C4-2B (cell line): ENCODE data around the gene TEX44.

ENCODE experiments used
- ZFX ChIP-seq: fragments of 450-650 bp; IDR thresholded peaks from 2 replicates; pipeline ENCODE4 v1.6.1; 2017
- TF ChIP-seq, protein P1 (sequence below): fragments of 450-650 bp; conservative IDR thresholded peaks from 2 replicates; pipeline ENCODE4 v1.5.1; 2017; ENCODE audit warnings: mild to moderate bottlenecking

DNA sequence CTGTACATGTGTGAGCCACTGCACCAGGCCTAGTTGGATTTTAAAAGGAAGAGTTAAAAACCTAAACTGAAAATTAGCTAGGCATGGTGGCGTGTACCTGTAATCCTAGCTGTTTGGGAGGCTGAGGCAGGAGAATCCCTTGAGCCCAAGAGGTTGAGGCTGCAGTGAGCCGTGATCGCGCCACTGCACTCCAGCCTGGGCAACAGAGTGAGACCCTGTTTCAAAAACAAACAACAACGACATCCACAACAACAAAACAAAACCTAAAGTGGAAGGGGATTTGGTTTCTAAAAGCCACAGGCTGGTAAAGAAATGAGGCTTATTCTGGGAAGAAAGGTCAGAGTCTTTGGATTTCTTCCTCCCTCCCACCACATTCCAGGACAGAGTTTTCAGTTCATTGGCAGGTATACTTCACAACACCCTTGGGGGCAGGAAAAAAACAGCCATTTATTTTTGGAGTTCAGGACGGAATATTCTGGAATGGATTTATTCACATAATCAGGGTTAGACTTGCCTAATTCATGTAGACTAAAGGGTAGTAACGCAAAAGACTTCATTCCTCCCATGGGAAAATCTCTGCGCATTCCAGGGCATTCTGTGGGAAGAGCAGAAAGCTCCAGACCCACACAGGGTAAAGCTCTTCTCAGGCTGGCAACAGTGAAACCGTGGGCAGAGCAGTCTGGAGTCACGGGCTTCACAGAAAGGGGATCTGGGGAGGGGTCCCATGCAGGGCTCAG is 34.9 kb downstream of the TEX44 start:
- TF ChIP-seq, protein P1, sequence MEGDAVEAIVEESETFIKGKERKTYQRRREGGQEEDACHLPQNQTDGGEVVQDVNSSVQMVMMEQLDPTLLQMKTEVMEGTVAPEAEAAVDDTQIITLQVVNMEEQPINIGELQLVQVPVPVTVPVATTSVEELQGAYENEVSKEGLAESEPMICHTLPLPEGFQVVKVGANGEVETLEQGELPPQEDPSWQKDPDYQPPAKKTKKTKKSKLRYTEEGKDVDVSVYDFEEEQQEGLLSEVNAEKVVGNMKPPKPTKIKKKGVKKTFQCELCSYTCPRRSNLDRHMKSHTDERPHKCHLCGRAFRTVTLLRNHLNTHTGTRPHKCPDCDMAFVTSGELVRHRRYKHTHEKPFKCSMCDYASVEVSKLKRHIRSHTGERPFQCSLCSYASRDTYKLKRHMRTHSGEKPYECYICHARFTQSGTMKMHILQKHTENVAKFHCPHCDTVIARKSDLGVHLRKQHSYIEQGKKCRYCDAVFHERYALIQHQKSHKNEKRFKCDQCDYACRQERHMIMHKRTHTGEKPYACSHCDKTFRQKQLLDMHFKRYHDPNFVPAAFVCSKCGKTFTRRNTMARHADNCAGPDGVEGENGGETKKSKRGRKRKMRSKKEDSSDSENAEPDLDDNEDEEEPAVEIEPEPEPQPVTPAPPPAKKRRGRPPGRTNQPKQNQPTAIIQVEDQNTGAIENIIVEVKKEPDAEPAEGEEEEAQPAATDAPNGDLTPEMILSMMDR, result no peak
- no peak for TF ChIP-seq ZFX
